Measurements from ENCODE around the gene CCDC188. TPM values are rescaled to one million over a fixed set of nuclear protein-coding genes. Genes with fewer than 3 reads are reported as not detected.

The CCDC188 gene
- total and polyA plus RNA-seq, 2 of the 13 experiments (the other 11 are each of a cell fraction or from before 2014, with no cell fraction given), result not detected

DNA sequence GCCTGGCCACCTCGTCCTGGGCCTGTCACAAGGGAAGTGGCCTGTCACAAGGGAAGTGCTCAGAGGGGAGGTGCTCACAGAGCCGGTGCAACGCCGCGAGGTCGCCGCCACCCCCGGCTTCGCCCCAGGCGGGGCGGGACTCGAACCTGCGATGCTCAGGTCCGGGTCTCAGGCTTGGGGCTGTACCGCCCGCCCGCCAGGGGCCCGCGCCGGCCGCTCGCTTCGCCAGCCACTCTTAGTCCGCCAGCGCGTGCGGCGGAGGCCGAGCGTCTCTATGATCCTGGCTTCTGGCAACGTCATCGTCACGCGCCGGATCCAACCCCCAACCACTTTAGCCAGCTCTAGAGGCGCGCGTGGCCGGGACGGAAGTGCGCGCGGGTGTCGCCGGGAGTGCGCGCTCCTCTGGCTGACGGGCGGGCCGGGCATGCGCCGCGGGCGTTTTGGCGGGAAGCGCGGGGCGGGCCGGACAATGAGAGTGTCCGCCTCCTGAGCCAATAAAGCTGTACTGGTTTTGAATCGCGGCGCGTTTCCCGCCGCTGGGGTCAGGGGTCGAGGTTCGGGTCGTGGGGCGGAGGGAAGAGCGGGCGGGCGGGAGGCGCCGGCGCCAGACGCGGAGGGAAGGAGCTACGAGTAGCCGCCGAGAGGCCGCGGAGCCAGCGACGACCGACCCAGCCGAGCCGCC is 33.8 kb downstream of the CCDC188 start, which contains the start of gene TRMT2A (continued):
- peak; percentile 89 for TF ChIP-seq IRF9 (CRISPR knock-in tag; IDR thresholded peaks at IDR 0.05; ENCODE audit: borderline replicate concordance)
- TF ChIP-seq SRSF4 (IDR thresholded peaks at IDR 0.05; ENCODE audit: low read depth, low read length, poor library complexity, severe bottlenecking), result no peak
- no peak for TF ChIP-seq ZNF337 (CRISPR knock-in tag; IDR thresholded peaks at IDR 0.05; ENCODE audit: borderline replicate concordance, low read depth)
- TF ChIP-seq BORCS8-MEF2B (CRISPR knock-in tag; IDR thresholded peaks at IDR 0.05), result peak; percentile 93
- no peak for TF ChIP-seq GTF2F1 (IDR thresholded peaks at IDR 0.05; ENCODE audit: low read length)
- peak; percentile 57; the same call in 1 of the 2 replicates for TF ChIP-seq TFE3 (CRISPR knock-in tag; IDR thresholded peaks at IDR 0.05)
- TF ChIP-seq ZSCAN25 (CRISPR knock-in tag; IDR thresholded peaks at IDR 0.05), result no peak
- TF ChIP-seq ZNF136 (CRISPR knock-in tag; IDR thresholded peaks at IDR 0.05; ENCODE audit: low read depth), result no peak
- TF ChIP-seq, protein P1, sequence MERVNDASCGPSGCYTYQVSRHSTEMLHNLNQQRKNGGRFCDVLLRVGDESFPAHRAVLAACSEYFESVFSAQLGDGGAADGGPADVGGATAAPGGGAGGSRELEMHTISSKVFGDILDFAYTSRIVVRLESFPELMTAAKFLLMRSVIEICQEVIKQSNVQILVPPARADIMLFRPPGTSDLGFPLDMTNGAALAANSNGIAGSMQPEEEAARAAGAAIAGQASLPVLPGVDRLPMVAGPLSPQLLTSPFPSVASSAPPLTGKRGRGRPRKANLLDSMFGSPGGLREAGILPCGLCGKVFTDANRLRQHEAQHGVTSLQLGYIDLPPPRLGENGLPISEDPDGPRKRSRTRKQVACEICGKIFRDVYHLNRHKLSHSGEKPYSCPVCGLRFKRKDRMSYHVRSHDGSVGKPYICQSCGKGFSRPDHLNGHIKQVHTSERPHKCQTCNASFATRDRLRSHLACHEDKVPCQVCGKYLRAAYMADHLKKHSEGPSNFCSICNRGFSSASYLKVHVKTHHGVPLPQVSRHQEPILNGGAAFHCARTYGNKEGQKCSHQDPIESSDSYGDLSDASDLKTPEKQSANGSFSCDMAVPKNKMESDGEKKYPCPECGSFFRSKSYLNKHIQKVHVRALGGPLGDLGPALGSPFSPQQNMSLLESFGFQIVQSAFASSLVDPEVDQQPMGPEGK (CRISPR knock-in tag; IDR thresholded peaks at IDR 0.05), result peak; percentile 11; the same call in 1 of the 2 replicates
- TF ChIP-seq ZNF296 (CRISPR knock-in tag; conservative IDR thresholded peaks at IDR 0.05), result no peak
- TF ChIP-seq AHR (CRISPR knock-in tag; IDR thresholded peaks at IDR 0.05), result no peak
- no peak for TF ChIP-seq ZNF781 (CRISPR knock-in tag; IDR thresholded peaks at IDR 0.05; ENCODE audit: borderline replicate concordance, not compliant biosample characterization)
- no peak for TF ChIP-seq CREB3 (CRISPR knock-in tag; IDR thresholded peaks at IDR 0.05)
- TF ChIP-seq ZNF430 (CRISPR knock-in tag; IDR thresholded peaks at IDR 0.05), result peak; percentile 85
- TF ChIP-seq, protein P2, sequence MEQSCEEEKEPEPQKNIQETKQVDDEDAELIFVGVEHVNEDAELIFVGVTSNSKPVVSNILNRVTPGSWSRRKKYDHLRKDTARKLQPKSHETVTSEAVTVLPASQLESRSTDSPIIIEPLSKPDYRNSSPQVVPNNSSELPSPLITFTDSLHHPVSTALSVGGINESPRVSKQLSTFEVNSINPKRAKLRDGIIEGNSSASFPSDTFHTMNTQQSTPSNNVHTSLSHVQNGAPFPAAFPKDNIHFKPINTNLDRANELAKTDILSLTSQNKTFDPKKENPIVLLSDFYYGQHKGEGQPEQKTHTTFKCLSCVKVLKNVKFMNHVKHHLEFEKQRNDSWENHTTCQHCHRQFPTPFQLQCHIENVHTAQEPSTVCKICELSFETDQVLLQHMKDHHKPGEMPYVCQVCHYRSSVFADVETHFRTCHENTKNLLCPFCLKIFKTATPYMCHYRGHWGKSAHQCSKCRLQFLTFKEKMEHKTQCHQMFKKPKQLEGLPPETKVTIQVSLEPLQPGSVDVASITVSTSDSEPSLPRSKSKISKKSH (CRISPR knock-in tag; IDR thresholded peaks at IDR 0.05; ENCODE audit: borderline replicate concordance), result no peak
- TF ChIP-seq SIX4 (CRISPR knock-in tag; IDR thresholded peaks at IDR 0.05), result no peak
- 0 out of 2 replicates have a peak, but pooled peaks have one; percentile 7 for TF ChIP-seq NFE2 (CRISPR knock-in tag; IDR thresholded peaks at IDR 0.05)
- no peak for TF ChIP-seq IKZF4 (CRISPR knock-in tag; IDR thresholded peaks at IDR 0.05; ENCODE audit: borderline replicate concordance, low read depth, not compliant biosample characterization)
- no peak; the same call in 1 of the 2 replicates for TF ChIP-seq ZNF567 (CRISPR knock-in tag; IDR thresholded peaks at IDR 0.05; ENCODE audit: borderline replicate concordance)
- peak; percentile 96 for TF ChIP-seq MAZ (IDR thresholded peaks at IDR 0.05; ENCODE audit: borderline replicate concordance, low read depth, low read length)
- TF ChIP-seq MAZ (CRISPR knock-in tag; IDR thresholded peaks at IDR 0.05; ENCODE audit: low read depth), result peak; percentile 97
- TF ChIP-seq, protein P3, sequence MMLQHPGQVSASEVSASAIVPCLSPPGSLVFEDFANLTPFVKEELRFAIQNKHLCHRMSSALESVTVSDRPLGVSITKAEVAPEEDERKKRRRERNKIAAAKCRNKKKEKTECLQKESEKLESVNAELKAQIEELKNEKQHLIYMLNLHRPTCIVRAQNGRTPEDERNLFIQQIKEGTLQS (CRISPR knock-in tag; IDR thresholded peaks at IDR 0.05), result peak; percentile 52; the same call in 1 of the 2 replicates
